ENCODE measurements around the gene MGAT4B. TPM values are rescaled to one million over a fixed set of nuclear protein-coding genes. Genes with fewer than 3 reads are reported as not detected.

Gene MGAT4B
- total and polyA plus RNA-seq, 12 donors: 80.5 to 242 (median 197) TPM

- no peak overlapping the region for H3K27ac ChIP-seq
- H3K36me3 ChIP-seq (replicated peaks in 1 of 2): peaks cover 0 to 41% of the 10 kb centered on the region in 2 donors
- TF ChIP-seq, protein P1, sequence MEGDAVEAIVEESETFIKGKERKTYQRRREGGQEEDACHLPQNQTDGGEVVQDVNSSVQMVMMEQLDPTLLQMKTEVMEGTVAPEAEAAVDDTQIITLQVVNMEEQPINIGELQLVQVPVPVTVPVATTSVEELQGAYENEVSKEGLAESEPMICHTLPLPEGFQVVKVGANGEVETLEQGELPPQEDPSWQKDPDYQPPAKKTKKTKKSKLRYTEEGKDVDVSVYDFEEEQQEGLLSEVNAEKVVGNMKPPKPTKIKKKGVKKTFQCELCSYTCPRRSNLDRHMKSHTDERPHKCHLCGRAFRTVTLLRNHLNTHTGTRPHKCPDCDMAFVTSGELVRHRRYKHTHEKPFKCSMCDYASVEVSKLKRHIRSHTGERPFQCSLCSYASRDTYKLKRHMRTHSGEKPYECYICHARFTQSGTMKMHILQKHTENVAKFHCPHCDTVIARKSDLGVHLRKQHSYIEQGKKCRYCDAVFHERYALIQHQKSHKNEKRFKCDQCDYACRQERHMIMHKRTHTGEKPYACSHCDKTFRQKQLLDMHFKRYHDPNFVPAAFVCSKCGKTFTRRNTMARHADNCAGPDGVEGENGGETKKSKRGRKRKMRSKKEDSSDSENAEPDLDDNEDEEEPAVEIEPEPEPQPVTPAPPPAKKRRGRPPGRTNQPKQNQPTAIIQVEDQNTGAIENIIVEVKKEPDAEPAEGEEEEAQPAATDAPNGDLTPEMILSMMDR (IDR thresholded peaks at IDR 0.05): no peak
- no peak for TF ChIP-seq POLR2A (IDR thresholded peaks at IDR 0.05)
- no peak for DNase-seq
- H3K4me3 ChIP-seq: no peak overlapping the region
- WGBS, 4 donors: 83 to 98% (median 91%) methylated on average over 3 to 9 of the region's 9 CpGs
- H3K9me3 ChIP-seq (replicated peaks in 1 of 3): peaks cover 0 to 7% (median 0%) of the 10 kb centered on the region in 3 donors
- H3K27me3 ChIP-seq: no peaks in the 10 kb centered on the region
- intact Hi-C loops (cut with DNase I): no loop called here
- H3K4me1 ChIP-seq (replicated peaks in 1 of 2): peaks cover 8 to 30% of the 10 kb centered on the region in 2 donors
Observed at GRCh38 chr5:179841621-179842020, 35.0 kb upstream of the MGAT4B start.

- 84 to 92% (median 88%) methylated on average over 7 to 17 of the region's 17 CpGs for WGBS, 4 donors
- H3K4me1 ChIP-seq (replicated peaks in 1 of 2): peaks cover 8 to 37% of the 10 kb centered on the region in 2 donors
- H3K27ac ChIP-seq: peak overlapping the region in 1 of 5 donors; percentile 40
Observed at GRCh38 chr5:179840766-179841165, 34.1 kb upstream of the MGAT4B start.

GRCh38 chr5:179840321-179840720 lies 33.7 kb upstream of the MGAT4B start:
- peaks cover 0 to 44% of the 10 kb centered on the region in 2 donors for H3K36me3 ChIP-seq (replicated peaks in 1 of 2)
- peaks cover 0 to 6% (median 0%) of the 10 kb centered on the region in 3 donors for H3K9me3 ChIP-seq (replicated peaks in 1 of 3)
- H3K27ac ChIP-seq: peak overlapping the region in 4 of 5 donors; percentile 26 to 84 (median 48)
- H3K27me3 ChIP-seq: no peaks in the 10 kb centered on the region
- intact Hi-C loops (cut with DNase I): no loop called here
- H3K4me3 ChIP-seq: no peak overlapping the region
- TF ChIP-seq, protein P1 (IDR thresholded peaks at IDR 0.05): no peak
- TF ChIP-seq POLR2A (IDR thresholded peaks at IDR 0.05): no peak
- H3K4me1 ChIP-seq (replicated peaks in 1 of 2): peaks cover 8 to 37% of the 10 kb centered on the region in 2 donors
- 90 to 96% (median 92%) methylated on average over 11 of the region's 11 CpGs for WGBS, 4 donors
- peak in 1 of 7 donors; percentile 35 for DNase-seq

More at GRCh38 chr5:179840766-179841165, 34.1 kb upstream of the MGAT4B start:
- DNase-seq: no peak
- Histone ChIP-seq H3K4me3 (no peak overlapping the region), H3K9me3 (replicated peaks in 1 of 3) (peaks cover 0 to 7% (median 0%) of the 10 kb centered on the region in 3 donors), H3K27me3 (no peaks in the 10 kb centered on the region), H3K36me3 (replicated peaks in 1 of 2) (peaks cover 0 to 41% of the 10 kb centered on the region in 2 donors)
- intact Hi-C loops (cut with DNase I): no loop called here
- no peak for TF ChIP-seq POLR2A (IDR thresholded peaks at IDR 0.05)
- TF ChIP-seq, protein P1 (IDR thresholded peaks at IDR 0.05): no peak

DNA sequence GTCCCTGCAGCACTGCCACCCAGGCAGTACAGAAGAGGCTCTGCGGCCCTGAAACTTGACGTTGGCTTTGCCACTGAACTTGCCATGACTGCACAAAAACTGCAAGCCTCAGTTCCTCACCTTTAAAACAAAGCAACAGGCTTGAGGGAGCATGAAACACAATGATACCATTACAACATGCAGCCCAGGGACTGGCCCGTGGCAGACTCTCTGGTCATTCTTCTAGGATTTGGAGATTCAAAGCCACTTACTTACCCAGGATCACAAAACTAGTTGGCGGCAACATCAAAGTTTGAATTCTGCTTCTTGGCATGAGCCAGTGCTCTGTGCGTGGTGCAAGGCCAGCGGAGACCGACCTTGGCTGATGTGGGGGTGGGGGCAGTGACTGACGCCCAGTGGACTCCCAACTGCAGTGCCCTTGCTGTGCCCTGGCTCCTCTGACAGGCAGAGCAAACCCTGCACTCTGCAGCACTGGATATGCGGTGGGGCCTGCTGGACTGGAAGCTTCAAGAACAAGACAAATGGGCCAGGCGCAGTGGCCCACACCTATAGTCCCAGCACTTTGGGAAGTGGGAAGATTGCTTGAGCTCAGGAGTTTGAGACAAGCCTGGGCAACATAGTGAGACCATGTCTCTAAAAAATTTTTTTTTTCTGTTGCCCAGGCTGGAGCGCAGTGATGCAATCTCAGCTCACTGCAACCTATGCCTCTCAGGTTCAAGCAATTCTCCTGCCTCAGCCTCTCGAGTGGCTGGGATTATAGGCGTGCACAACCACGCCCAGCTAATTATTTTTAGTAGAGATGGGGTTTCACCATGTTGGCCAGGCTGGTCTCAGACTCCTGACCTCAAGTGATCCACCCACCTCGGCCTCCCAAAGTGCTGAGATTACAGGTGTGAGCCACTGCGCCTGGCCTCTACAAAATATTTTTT lies 32.9 kb upstream of the MGAT4B start:
- Histone ChIP-seq H3K27me3 (no peaks in the 10 kb centered on the region), H3K9me3 (replicated peaks in 1 of 3) (no peaks in the 10 kb centered on the region), H3K36me3 (replicated peaks in 1 of 2) (peaks cover 0 to 50% of the 10 kb centered on the region in 2 donors), H3K27ac (peak overlapping the region; percentile 26 to 84 (median 35)), H3K4me3 (no peak overlapping the region), H3K4me1 (replicated peaks in 1 of 2) (peaks cover 8 to 37% of the 10 kb centered on the region in 2 donors)
- TF ChIP-seq POLR2A (IDR thresholded peaks at IDR 0.05): peak in 1 of 2 donors; percentile 39
- TF ChIP-seq, protein P1 (IDR thresholded peaks at IDR 0.05): no peak
- WGBS, 4 donors: 53 to 63% (median 55%) methylated on average over 9 to 16 of the region's 16 CpGs
- intact Hi-C loops (cut with DNase I): no loop called here
- DNase-seq: peak; percentile 81 to 94 (median 92)
